ENCODE measurements around the gene GALK2.

GRCh38 chr15:49171790-49172189, 1.7 kb downstream of the GALK2 start:
- no peak for TF ChIP-seq CTCF (conservative IDR thresholded peaks at IDR 0.05; ENCODE audit: low read depth, low read length)
- TF ChIP-seq EZH2 (IDR thresholded peaks at IDR 0.05; ENCODE audit: borderline replicate concordance, low read depth, low read length, poor library complexity, severe bottlenecking) = no peak
